ENCODE measurements around the gene HES1.
"Not testable (repeated sequence)": the region's sequence is repeated elsewhere in the genome, so short reads cannot be mapped to it uniquely, and the experiment has no call there.

The HES1 gene

GRCh38 chr3:194135806-194136518 is at the start of gene HES1:
TSS of gene HES1 (plus strand) at chr3:194136148. CDS start at chr3:194136381, 233 bp downstream.
- peak; percentile 33 for DNase-seq

GRCh38 chr3:194086388-194087075 is 49.4 kb upstream of the HES1 start:
- DNase-seq, result no peak

GRCh38 chr3:194087280-194087679 is 48.7 kb upstream of the HES1 start:
- no peak for DNase-seq

- no peak for DNase-seq
Observed at GRCh38 chr3:194087995-194088855, 47.7 kb upstream of the HES1 start.

- peak; percentile 18 for DNase-seq
Observed at GRCh38 chr3:194089357-194090177, 46.4 kb upstream of the HES1 start.

GRCh38 chr3:194090178-194090555 is 45.8 kb upstream of the HES1 start:
- DNase-seq, result not testable (repeated sequence)

GRCh38 chr3:194090716-194091115 is 45.2 kb upstream of the HES1 start:
- DNase-seq, result no peak

GRCh38 chr3:194091141-194091540 is 44.8 kb upstream of the HES1 start:
- no peak for DNase-seq

- not testable (repeated sequence) for DNase-seq
Observed at GRCh38 chr3:194091897-194092296, 44.1 kb upstream of the HES1 start.

- no peak for DNase-seq
Observed at GRCh38 chr3:194092881-194093301, 43.1 kb upstream of the HES1 start.

- no peak for DNase-seq
Observed at GRCh38 chr3:194093842-194094241, 42.1 kb upstream of the HES1 start.

GRCh38 chr3:194095464-194095863 is 40.5 kb upstream of the HES1 start:
- DNase-seq, result peak; percentile 40

GRCh38 chr3:194095902-194096301 is 40.0 kb upstream of the HES1 start:
- DNase-seq, result no peak

- DNase-seq, result no peak
Observed at GRCh38 chr3:194097141-194097882, 38.6 kb upstream of the HES1 start.

- no peak for DNase-seq
Observed at GRCh38 chr3:194098081-194098842, 37.7 kb upstream of the HES1 start.

GRCh38 chr3:194098843-194099183 is 37.1 kb upstream of the HES1 start:
- DNase-seq, result no peak

- DNase-seq, result no peak
Observed at GRCh38 chr3:194099215-194099614, 36.7 kb upstream of the HES1 start.

GRCh38 chr3:194100856-194101390 is 35.0 kb upstream of the HES1 start:
- no peak for DNase-seq

- DNase-seq, result no peak
Observed at GRCh38 chr3:194101592-194102432, 34.1 kb upstream of the HES1 start.

- DNase-seq, result no peak
Observed at GRCh38 chr3:194102436-194102835, 33.5 kb upstream of the HES1 start.

All from CD4-positive, alpha-beta T cell treated with Interleukin-17A for 4 hours (primary cell).